AG10803 (cell line): Measurements from ENCODE around the gene PLCG2.
"Not testable (repeated sequence)": the region's sequence is repeated elsewhere in the genome, so short reads cannot be mapped to it uniquely, and the experiment has no call there.

ENCODE experiments used
- DNase-seq: peaks from one replicate; pipeline ENCODE4 v3.0.0; 2010; ENCODE audit warnings: low read depth
- H3K4me3 ChIP-seq: 2 replicates; pipeline ENCODE4 v1.5.1; 2011; ENCODE audit warnings: mild to moderate bottlenecking, low read length, control low read depth
- TF ChIP-seq, protein P1 (sequence below): conservative IDR thresholded peaks from 2 replicates; pipeline ENCODE4 v1.5.1; 2011; ENCODE audit warnings: mild to moderate bottlenecking, low read length, control low read depth, inconsistent platforms

The PLCG2 gene

DNA sequence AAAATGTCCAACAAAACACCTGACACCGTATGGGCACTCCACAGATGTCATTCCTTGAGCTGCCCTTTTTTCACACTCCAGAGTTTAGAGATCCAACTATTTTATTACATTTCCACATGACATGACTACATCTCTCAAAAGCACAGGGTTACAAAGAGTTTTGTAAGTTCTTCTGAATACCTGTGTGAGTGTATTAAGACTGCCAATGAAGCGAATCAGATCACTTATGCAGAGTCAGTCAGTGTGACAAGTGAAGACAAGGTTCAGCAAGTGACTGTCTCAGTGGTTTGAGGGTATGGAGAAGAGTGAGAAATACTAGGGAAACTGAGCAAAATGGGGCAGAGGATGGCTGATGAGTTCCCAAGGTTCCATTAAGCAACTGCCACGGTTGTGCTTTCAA, 223.7 kb downstream of the PLCG2 start:
- no peak overlapping the region for H3K4me3 ChIP-seq
- DNase-seq, result no peak
- TF ChIP-seq, protein P1, sequence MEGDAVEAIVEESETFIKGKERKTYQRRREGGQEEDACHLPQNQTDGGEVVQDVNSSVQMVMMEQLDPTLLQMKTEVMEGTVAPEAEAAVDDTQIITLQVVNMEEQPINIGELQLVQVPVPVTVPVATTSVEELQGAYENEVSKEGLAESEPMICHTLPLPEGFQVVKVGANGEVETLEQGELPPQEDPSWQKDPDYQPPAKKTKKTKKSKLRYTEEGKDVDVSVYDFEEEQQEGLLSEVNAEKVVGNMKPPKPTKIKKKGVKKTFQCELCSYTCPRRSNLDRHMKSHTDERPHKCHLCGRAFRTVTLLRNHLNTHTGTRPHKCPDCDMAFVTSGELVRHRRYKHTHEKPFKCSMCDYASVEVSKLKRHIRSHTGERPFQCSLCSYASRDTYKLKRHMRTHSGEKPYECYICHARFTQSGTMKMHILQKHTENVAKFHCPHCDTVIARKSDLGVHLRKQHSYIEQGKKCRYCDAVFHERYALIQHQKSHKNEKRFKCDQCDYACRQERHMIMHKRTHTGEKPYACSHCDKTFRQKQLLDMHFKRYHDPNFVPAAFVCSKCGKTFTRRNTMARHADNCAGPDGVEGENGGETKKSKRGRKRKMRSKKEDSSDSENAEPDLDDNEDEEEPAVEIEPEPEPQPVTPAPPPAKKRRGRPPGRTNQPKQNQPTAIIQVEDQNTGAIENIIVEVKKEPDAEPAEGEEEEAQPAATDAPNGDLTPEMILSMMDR, result no peak

DNA sequence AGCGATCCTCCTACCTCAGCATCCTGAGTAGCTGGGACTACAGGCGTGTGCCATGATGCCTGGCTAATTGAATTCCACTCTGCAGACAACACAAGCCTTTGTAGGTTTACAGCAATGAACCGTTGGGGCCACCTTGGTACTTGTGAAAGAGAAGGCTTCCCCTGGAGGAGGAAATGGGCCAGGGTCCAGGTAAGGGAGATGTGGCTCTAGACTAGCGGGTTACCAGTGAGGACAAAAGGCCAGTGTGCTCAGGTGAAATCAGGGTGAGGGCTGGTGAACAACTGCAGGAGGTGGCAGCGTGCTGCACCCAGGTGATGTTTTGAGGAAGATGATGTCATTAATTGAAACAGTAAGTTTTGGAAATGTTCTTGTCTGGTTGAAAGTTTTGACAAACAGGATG, 225.5 kb downstream of the PLCG2 start:
- no peak for DNase-seq
- TF ChIP-seq, protein P1, result no peak
- H3K4me3 ChIP-seq, result no peak overlapping the region

DNA sequence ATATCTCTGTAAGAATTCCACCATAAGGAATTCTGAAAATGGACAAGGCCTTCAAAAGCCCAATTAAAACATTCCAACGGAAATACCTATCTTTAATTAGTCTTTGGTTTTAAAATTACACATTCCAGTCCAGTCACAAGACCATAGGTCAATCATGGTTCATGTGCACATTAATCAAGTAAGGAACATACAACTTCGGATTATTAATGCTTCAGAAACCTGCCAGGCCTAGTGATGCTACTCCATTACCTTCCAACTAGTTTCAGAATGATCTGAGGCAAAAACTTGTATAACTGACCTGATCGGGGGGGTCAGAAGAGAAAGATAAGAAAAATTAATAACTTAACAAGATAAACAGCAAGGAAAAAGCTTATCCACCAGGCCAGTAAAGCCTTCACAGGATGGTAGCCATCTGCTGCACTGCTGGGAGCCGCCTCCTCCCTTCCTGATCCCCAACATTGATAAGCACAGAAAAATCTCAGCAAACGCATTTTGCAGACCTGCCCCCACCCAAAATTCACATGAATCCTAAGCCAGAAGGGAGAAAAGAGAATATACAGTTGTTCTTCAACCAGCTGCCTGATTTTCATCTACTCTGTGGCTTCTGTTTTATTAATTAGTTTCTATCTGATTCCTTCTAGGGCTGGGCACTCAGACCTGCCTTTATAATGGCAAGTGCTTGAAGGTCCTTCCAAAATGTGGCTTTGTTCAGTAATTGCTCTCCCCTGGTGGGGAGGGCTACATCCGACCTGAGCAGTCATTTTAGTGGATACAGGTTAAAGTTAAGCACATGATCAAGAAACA, 226.1 kb downstream of the PLCG2 start:
- DNase-seq, result peak; percentile 48

DNA sequence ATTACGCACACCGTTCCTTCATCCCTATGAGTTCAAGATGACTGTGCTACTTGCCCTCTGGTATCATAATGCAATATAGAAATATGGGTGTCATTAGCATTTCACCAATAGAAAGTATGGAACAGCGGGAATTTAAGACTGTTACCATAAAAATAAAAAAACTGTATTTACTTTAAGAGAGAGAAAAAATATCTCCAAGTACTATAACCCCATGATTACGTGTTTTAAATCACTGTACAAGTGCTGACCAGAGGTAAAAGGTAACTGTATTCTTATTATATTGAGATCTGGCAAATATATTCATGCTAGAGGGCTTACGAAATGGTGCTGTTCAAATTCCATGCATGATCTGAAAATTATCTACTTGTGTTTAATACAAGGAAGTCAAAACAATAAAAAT, 226.9 kb downstream of the PLCG2 start:
- H3K4me3 ChIP-seq, result no peak overlapping the region
- TF ChIP-seq, protein P1, result no peak
- DNase-seq, result no peak

More for the DNA sequence above, 226.1 kb downstream of the PLCG2 start:
- TF ChIP-seq, protein P1, result no peak
- H3K4me3 ChIP-seq, result no peak overlapping the region

DNA sequence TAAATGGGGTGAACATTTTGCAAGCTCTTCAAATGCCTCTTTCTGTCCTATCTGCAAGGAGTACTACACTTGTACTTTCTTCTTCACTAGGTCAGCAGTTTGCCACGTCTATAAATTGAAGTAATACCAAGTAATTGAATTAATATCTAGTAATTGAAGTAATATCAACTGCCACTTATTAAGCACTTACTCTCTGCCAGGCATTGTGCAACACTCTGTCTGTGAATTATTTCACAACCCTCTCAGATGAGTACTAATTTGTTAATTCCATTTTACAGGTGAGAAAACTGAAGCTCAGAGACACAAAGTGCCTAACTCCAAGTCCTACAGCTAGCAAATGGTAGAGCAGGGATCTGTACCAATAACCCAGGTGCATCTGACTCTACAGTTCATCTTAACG, 228.1 kb downstream of the PLCG2 start:
- H3K4me3 ChIP-seq, result no peak overlapping the region
- TF ChIP-seq, protein P1, result no peak
- DNase-seq, result no peak

DNA sequence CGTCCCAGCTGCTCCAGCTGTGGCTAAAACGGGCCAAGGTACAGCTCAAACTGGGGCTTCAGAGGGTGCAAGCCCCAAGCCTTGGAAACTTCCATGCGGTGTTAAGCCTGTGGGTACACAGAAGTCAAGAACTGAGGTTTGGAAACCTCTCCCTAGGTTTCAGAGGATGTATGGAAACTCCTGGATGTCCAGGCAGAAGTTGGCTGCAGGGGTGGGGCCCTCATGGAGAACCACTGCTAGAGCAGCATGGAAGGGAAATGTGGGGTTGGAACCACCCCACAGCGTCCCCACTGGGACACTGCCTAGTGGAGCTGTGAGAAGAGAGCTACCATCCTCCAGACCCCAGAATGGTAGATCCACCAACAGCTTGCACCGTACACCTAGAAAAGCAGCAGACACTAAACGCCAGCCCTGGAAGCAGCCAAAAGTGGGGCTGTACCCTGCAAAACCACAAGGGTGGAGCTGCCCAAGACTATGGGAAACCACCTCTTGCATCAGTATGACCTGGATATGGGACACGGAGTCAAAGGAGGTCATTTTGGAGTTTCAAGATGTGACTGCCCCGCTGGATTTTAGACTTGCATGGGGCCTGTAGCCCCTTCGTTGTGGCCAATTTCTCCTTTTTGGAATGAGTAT, 230.0 kb downstream of the PLCG2 start:
- DNase-seq, result no peak
- TF ChIP-seq, protein P1, result no peak
- no peak overlapping the region for H3K4me3 ChIP-seq

DNA sequence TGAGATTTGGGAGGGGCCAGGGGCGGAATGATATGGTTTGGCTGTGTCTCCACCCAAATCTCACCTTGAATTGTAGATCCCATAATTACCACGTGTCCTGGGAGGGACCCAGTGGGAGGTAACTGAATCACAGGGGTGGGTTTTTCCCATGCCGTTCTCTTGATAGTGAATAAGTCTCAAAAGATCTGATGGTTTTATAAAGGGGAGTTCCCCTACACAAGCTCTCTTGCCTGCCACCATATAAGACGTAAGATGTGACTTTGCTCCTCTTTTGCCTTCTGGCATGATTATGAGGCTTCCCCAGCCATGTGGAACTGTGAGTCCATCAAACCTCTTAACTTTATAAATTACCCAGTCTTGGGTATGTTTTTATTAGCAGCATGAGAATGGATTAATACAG, 230.7 kb downstream of the PLCG2 start:
- H3K4me3 ChIP-seq, DNase-seq: not testable (repeated sequence)
